ENCODE results near the gene RAD51B.

GRCh38 chr14:68759017-68759560, 939.5 kb downstream of the RAD51B start:
- TF ChIP-seq POLR2AphosphoS5 (IDR thresholded peaks at IDR 0.05; ENCODE audit: borderline replicate concordance, low read depth, low read length) (no peak), EZH2 (IDR thresholded peaks at IDR 0.05) (no peak)
